ENCODE measurements around the gene NOXO1. TPM values are rescaled to one million over a fixed set of nuclear protein-coding genes. Genes with fewer than 3 reads are reported as not detected.

NOXO1 gene
- total and polyA plus RNA-seq, 9 of the 15 experiments (the other 6 are each of a cell fraction or from before 2014, with no cell fraction given) = not detected

- CTCF ChIA-PET (ENCODE audit: low intra/inter-chr PET ratio) = no interaction called here
- in situ Hi-C loops (cut with MboI) (no loop called here), intact Hi-C loops (cut with micrococcal nuclease) (no loop called here)
- Histone ChIP-seq H2AFZ (ENCODE audit: low read depth, low read length) (no peak overlapping the region), H3K9me1 (ENCODE audit: control insufficient read depth, insufficient read depth, low read length) (no peaks in the 10 kb centered on the region), H3K27ac (ENCODE audit: extremely low read depth, low read depth, low read length) (no peak overlapping the region), H3K79me2 (ENCODE audit: control insufficient read depth, insufficient read depth, low read length) (peaks cover 16% of the 10 kb centered on the region), H3K9ac (ENCODE audit: insufficient read depth in 1 of 2, low read depth in 2 of 2, low read length in 2 of 2) (peak overlapping the region in 1 of 2 experiments; percentile 62; a peak in 2 of 4 replicates), H3K36me3 (ENCODE audit: control insufficient read depth, insufficient read depth, low read length) (peaks cover 23% of the 10 kb centered on the region; the same call in 1 of the 3 replicates), H3K4me3 (no peak overlapping the region), H3K4me1 (replicated peaks in 1 of 2; ENCODE audit: control insufficient read depth in 2 of 2, insufficient read depth in 2 of 2, low read length in 2 of 2) (peaks cover 23 to 78% of the 10 kb centered on the region in 2 experiments), H3K4me2 (ENCODE audit: insufficient read depth, low read length) (no peak overlapping the region), H3K27me3 (ENCODE audit: control insufficient read depth in 2 of 2, insufficient read depth in 2 of 2, low read length in 2 of 2) (no peaks in the 10 kb centered on the region), H4K20me1 (replicated peaks; ENCODE audit: control insufficient read depth, insufficient read depth, low read length) (no peaks in the 10 kb centered on the region), H3K9me3 (replicated peaks; ENCODE audit: control insufficient read depth, insufficient read depth, low read depth, low read length) (no peaks in the 10 kb centered on the region)
- BruUV-seq (replicated peaks) = no TSS peak
- no peak for FAIRE-seq
- no peak for ATAC-seq
- POLR2A ChIA-PET = interaction anchor here (0.5 to 10.2 kb wide), 7 partner anchors 16 to 790 kb away, joined by 3 to 103 read pairs (median 3); partner anchors contain the start of genes RNF151, RPS2, TBL3 and TRAF7
- no peak for DNase-seq (ENCODE audit: extremely low read depth in 1 of 4, low spot score in 3 of 4)
- WGBS (ENCODE audit: insufficient coverage, low coverage, missing lambda C conversion rate) = 90% methylated on average over 6 of the region's 10 CpGs
- TF ChIP-seq ZFX (CRISPR knock-in tag; IDR thresholded peaks at IDR 0.05) = no peak
- no peak for TF ChIP-seq SMC3 (conservative IDR thresholded peaks at IDR 0.05; ENCODE audit: insufficient read depth, low read depth, low read length)
- TF ChIP-seq RBM22 (IDR thresholded peaks at IDR 0.05; ENCODE audit: low read depth, low read length, poor library complexity, severe bottlenecking) = peak; percentile 63
- TF ChIP-seq USF2 (CRISPR knock-in tag; IDR thresholded peaks at IDR 0.05) = no peak
- no peak for TF ChIP-seq ZFP30 (CRISPR knock-in tag; IDR thresholded peaks at IDR 0.05; ENCODE audit: borderline replicate concordance)
- TF ChIP-seq KDM5B (IDR thresholded peaks at IDR 0.05; ENCODE audit: insufficient replicate concordance, low read depth, low read length) = no peak
- no peak for TF ChIP-seq CCNT2 (IDR thresholded peaks at IDR 0.05; ENCODE audit: borderline replicate concordance, extremely low read depth, insufficient read length, low read depth, low read length)
- peak; percentile 40; the same call in 1 of the 2 replicates for TF ChIP-seq RBFOX2 (IDR thresholded peaks at IDR 0.05; ENCODE audit: low read depth, low read length)
- TF ChIP-seq HOMEZ (CRISPR knock-in tag; IDR thresholded peaks at IDR 0.05) = no peak
- TF ChIP-seq TARDBP (IDR thresholded peaks at IDR 0.05) = no peak
- no peak for TF ChIP-seq SMAD2 (IDR thresholded peaks at IDR 0.05; ENCODE audit: low read depth, low read length)
- TF ChIP-seq ZNF217 (CRISPR knock-in tag; IDR thresholded peaks at IDR 0.05) = no peak
- TF ChIP-seq ZNF280A (IDR thresholded peaks at IDR 0.05; ENCODE audit: low read depth, partially characterized antibody) = no peak
- no peak for TF ChIP-seq RNF2 (IDR thresholded peaks at IDR 0.05)
- no peak for TF ChIP-seq GTF2F1 (IDR thresholded peaks at IDR 0.05; ENCODE audit: low read depth, low read length)
- no peak for TF ChIP-seq PYGO2 (tag; IDR thresholded peaks at IDR 0.05)
- peak; percentile 59 for TF ChIP-seq POLR2G (IDR thresholded peaks at IDR 0.05; ENCODE audit: low read depth, low read length)
- TF ChIP-seq SIN3A (IDR thresholded peaks at IDR 0.05; ENCODE audit: borderline replicate concordance in 2 of 2, control insufficient read depth in 1 of 2, low read depth in 2 of 2, low read length in 2 of 2) = no peak
- TF ChIP-seq GATAD2B (IDR thresholded peaks at IDR 0.05; ENCODE audit: borderline replicate concordance) = no peak
Observed at GRCh38 chr16:1987198-1987597, 5.9 kb upstream of the NOXO1 start.

Data from K562 (cell line).